COLO668 (cell line): Measurements from ENCODE around the gene CCDC183.
"Not testable (repeated sequence)": the region's sequence is repeated elsewhere in the genome, so short reads cannot be mapped to it uniquely, and the experiment has no call there.

Experiments used
- DNase-seq: peaks from one replicate; lab custom pipeline; 2025; ENCODE audit not compliant: unreplicated experiment; lab: John Stamatoyannopoulos, UW

The CCDC183 gene

GRCh38 chr9:136799079-136799853 is 3.1 kb downstream of the CCDC183 start:
- DNase-seq: peak; percentile 80

GRCh38 chr9:136799854-136800657 is 3.9 kb downstream of the CCDC183 start:
- DNase-seq: peak; percentile 96

- no peak for DNase-seq
Observed at GRCh38 chr9:136802321-136802720, 6.2 kb downstream of the CCDC183 start.

- not testable (repeated sequence) for DNase-seq
Observed at GRCh38 chr9:136803009-136803550, 6.9 kb downstream of the CCDC183 start.

- DNase-seq: no peak
Observed at GRCh38 chr9:136803551-136804508, 7.7 kb downstream of the CCDC183 start.

- DNase-seq: no peak
Observed at GRCh38 chr9:136804509-136805206, 8.5 kb downstream of the CCDC183 start.

- no peak for DNase-seq
Observed at GRCh38 chr9:136805207-136805740, 9.1 kb downstream of the CCDC183 start.

- DNase-seq: no peak
Observed at GRCh38 chr9:136806067-136806466, 9.9 kb downstream of the CCDC183 start.

- DNase-seq: peak; percentile 16
Observed at GRCh38 chr9:136806631-136807201, 10.6 kb downstream of the CCDC183 start.

- peak; percentile 89 for DNase-seq
Observed at GRCh38 chr9:136807281-136808074, 11.3 kb downstream of the CCDC183 start, which contains the start of gene RABL6. RABL6 (plus strand) TSS chr9:136807948; CDS start chr9:136808197, 249 bp downstream.

- DNase-seq: peak; percentile 67
Observed at GRCh38 chr9:136808075-136808805, 12.1 kb downstream of the CCDC183 start.

GRCh38 chr9:136808806-136809158 is 12.6 kb downstream of the CCDC183 start:
- DNase-seq: no peak

- no peak for DNase-seq
Observed at GRCh38 chr9:136814725-136815421, 18.7 kb downstream of the CCDC183 start.

- DNase-seq: no peak
Observed at GRCh38 chr9:136815422-136815782, 19.3 kb downstream of the CCDC183 start.

- DNase-seq: no peak
Observed at GRCh38 chr9:136820971-136821825, 25.1 kb downstream of the CCDC183 start.

GRCh38 chr9:136821826-136822544 is 25.8 kb downstream of the CCDC183 start:
- no peak for DNase-seq
